HG03520 (cell line): ENCODE data around the gene TESPA1.
A peak's percentile ranks its signal among the peaks of the same experiment; 100 is the strongest.

Experiments used
- ATAC-seq: cut with Tn5 transposase; IDR thresholded peaks from one replicate; pipeline ENCODE4 v1.9.1; 2021; ENCODE audit warnings: mild to moderate bottlenecking, moderate library complexity; ENCODE audit not compliant: unreplicated experiment

The TESPA1 gene

DNA sequence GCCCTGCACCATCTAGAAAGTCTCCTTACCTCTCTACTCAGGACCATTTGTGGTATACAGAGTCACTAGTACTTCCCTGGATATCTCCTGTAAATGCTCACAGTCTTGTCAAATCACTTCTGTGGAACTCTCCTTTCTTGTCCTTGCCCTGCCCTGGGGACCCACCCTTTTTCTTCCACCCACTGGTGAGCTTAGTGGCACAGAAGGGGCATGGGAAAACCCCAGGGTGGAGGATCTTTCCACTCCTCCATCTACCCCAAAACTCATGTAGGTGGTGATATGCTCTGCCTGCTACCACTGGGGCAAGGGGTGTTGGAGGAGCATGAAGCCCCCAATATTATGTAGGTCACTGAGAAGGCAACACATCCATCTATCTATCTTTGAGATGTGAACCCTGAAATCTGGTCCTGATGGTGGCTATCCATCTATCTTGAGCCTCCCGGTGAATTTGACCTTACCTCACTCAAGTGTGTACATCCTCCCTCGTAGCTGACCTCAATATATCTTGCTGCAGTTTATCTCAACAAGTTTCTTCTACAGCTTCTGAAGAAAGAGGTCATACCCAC lies 943 bp downstream of the TESPA1 start:
- no peak for ATAC-seq

DNA sequence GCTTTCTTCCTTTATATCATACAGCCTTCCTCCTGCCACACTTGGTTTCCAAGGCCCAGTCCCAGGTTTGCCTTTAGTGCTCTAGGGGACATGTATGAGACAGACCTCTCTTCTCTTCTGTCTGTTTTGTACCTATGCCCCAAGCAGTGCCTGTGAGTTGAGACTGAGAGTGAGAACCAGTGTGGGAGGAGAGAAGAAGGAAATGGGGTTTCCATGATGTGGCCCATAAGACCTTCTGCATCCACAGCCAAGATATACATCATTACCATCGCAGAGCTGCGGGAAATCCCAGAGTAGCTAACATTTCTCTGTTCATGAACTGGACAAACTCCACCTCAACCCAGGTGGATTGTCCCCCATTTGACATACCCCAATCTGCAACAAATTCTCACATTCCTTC lies 2.8 kb downstream of the TESPA1 start:
- ATAC-seq: peak; percentile 37

GRCh38 chr12:54980341-54980740 lies 4.2 kb downstream of the TESPA1 start:
- no peak for ATAC-seq

GRCh38 chr12:54977857-54978256 lies 6.7 kb downstream of the TESPA1 start:
- ATAC-seq: no peak

DNA sequence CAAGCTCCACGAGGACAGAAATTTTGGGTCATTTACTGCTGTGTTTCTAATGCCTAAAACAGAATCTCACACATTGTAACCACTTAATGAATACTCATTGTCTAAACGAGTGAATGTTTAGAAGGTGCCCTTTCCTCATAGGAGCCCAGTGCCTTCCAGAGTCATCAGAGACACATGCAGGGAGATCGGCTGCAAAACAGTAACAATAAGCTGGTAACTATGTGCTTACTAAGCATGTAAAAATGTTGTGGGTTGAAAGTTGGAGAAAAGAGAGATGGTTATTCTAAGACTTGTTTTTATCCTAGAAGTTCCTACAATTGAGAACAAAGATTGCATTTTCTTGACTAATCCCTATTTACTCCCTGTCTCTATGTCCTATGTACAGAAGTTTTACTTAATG lies 7.4 kb downstream of the TESPA1 start:
- ATAC-seq: no peak

DNA sequence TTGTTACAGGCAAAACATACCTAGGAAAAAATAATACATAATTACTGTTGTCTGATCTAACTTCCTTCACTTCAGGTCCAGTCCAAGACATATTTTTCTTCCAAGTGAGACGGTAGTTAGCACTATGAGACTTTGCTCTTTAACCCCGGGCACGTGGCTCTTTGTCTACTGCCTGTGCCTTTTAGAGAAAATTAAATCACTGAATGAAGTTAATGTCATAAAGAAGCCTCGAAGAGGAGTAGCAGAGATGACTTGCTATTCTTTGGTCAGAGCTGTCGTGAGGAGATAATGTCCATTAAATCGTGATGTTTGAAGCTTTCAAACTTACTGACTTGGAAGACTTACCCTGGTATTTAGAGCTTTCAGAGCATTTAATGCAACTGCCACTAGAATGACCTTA lies 8.7 kb downstream of the TESPA1 start:
- ATAC-seq: no peak

DNA sequence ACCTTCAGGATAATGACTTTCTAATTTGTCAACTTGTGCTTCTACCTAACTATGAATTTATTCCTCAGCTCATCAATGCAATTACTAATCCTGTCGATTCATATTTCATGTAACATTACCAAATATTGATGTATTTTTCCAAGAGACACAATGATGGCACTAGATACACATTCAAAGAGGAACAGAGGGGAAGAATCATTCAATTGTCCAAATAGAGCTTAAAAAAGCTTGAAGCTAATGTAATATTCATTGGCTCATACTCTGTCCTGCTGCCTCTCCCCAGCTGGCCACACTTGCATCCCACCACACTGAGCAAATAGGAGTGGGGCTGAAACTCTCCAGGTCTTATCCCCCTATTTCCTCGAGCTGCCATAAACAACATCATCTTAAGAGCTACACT lies 9.3 kb downstream of the TESPA1 start:
- no peak for ATAC-seq

GRCh38 chr12:54974279-54974678 lies 10.3 kb downstream of the TESPA1 start:
- no peak for ATAC-seq

DNA sequence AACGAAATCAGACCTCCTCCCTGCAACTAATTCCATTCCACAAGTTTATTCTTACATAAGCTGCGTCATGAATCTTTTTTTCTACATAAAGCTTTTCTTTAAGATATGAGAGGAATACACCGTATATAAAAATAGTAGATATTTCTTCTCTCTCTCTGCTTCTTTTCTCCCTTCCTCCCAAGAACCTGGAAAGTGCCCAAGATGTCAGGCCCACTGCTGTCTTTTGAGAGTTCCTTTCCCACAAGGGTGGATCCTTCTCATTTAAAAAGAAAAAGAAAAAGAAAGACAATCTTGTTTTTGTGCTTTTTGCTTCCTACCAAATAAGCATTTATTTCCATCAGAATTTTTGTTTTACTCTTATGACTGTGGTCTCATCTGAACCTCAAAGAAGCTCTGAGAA lies 11.0 kb downstream of the TESPA1 start:
- no peak for ATAC-seq

DNA sequence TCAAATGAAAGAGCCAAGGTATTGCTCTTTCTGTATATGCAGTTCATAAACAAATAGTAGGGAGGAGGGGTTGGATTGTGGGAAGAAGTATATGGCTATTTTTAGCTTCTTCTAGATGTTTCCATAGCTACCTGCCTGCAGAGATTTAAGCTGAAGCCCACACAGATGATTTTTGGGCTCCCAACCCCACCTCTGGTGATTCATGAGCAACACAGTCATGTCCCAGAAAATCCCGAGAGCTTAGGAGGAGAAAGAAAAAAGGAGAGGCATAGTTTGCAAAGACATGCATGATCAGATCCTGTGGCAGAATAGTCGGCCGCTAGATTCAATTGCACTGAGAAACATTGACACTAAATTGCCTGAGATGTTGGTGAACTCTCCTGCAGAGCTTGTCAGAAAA lies 13.8 kb downstream of the TESPA1 start:
- no peak for ATAC-seq

- no peak for ATAC-seq
Measured at GRCh38 chr12:54968181-54968730, 16.3 kb downstream of the TESPA1 start.

GRCh38 chr12:54967461-54967860 lies 17.1 kb downstream of the TESPA1 start:
- no peak for ATAC-seq

- no peak for ATAC-seq
Measured at GRCh38 chr12:54961190-54961589, 23.4 kb downstream of the TESPA1 start.

DNA sequence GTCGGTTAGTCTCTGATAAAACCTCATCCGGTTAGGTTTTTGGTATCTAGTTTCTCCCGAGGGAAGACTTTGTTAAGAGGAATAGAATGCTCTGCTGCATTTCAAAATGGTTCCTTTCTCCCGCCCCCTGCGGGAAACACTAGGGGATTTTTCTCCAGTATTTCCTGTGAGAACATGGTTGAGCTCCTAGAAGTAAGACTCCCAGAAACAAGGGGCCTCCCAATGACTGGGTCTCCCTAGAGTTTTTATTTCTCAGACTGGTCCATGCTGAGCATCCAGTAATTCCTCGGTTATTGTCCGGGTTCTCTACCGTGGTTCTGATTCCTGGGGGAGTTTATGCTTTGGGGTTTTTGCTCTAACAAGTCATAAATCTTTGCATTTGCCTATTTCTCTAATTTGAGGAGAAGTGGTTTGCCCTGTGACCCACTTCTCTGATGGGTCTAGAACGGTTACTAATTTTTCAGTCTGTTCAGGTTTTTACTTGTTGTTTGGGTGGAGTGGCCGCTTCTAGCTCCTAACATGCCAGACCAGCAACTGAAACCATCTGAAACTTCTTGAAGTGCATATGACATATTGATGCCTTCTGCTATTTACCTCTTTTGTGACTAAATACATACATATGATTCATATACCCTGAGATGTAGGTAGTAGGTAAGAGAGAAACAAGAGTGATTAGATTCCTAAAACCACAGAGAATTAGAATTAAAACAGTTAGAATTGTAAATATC lies 25.1 kb downstream of the TESPA1 start:
- peak; percentile 69 for ATAC-seq

- ATAC-seq: peak; percentile 56
Measured at GRCh38 chr12:54958048-54958658, 26.4 kb downstream of the TESPA1 start.

DNA sequence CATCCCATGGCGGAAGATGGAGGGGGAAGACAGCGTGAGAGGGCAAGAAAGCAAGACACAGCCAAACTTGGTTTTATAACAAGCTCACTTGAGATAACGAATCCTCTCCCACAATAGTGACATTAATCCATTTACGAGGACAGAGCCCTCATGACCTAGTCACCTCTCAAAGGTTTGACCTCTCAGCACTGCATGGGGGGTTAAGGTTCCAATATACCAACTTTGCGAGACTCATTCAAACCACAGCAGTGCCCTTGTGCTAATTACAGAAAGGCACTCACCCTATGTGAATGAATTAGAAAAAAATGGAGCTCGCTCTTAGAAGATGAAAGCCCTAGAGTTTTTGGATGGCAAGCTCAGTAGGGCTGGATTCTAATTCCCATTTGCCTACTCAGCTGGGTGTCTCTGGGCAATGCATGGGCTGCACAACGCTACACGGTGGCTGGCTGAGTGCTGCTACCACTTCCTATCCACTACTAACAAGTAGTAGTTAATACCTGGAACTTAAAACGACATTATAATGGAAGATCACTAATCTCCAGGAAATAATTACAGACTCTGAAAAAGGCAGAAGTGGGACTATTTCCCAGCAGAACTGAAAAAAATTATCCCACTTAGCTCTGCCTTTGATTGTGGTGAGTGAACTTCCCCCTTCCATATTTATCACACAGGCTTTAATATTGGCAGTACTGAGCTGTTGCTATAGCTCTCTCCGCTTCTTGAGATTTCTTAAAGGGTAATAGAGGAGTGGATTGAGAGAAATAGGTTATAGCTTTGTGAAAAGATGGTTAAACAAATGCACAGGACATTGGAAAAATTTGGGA lies 27.5 kb downstream of the TESPA1 start:
- no peak for ATAC-seq

DNA sequence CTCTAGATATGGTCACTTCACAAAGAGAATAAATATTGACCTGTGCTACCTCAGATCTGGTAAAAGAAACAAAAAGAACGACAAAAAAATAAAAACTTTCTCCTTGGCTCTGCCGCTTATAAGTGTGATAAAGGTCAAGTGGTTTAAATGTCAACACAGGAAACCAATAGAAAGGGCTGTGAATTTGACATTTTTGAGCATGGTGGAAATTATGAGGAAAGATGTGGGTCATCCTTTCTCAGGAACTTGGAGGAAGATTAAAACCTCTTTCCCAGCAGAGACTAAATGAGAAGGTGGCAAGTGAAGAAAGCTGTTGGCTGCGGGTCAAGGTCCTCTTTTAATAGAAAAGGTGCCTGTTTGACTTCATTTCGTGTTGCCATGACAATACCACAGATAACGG lies 28.2 kb downstream of the TESPA1 start:
- ATAC-seq: no peak

DNA sequence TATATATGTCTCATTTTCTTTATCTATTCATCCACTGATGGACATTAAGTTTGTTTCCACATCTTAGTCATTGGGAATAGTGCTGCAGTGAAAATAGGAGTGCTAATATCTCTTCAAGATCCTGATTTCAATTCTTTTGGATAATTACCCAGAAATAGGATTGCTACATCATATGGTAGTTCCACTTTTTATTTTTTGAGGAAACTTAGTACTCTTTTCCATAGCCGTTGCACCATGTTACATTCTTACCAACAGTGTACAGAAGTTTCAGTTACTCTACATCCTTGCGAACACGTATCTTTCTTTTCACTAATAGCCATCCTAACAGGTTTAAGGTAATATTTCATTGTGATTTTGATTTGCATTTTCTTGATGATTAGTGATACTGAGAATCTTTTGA lies 29.8 kb downstream of the TESPA1 start:
- no peak for ATAC-seq

GRCh38 chr12:54954228-54954627 lies 30.3 kb downstream of the TESPA1 start:
- ATAC-seq: no peak

GRCh38 chr12:54950071-54950727 lies 34.4 kb downstream of the TESPA1 start:
- no peak for ATAC-seq
